ENCODE measurements around the gene SELENOP. TPM values are rescaled to one million over a fixed set of nuclear protein-coding genes. Genes with fewer than 3 reads are reported as not detected.

Gene SELENOP
- total and polyA plus RNA-seq, 9 donors = 99.1 to 268 (median 122) TPM

DNA sequence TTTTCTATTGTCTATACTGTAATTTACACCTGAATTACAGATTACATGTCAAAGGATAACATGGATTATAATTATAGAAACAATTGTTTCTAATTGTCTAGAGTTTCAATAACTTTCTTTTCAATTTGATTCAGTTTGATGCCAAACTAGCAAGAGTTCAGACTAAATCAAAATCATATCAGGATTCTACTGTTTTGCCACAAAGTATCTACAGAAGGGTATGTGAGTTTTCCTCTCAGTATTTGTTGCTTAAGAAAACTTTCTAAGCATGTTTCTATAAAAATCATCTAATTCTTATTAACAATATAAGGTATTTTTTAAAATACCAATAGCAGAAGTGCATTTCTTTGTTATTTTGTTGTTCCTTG, 12.5 kb downstream of the SELENOP start:
- Histone ChIP-seq H3K36me3 (ENCODE audit: control insufficient read depth, insufficient read depth, low read length) (peaks cover 5% of the 10 kb centered on the region), H3K27ac (ENCODE audit: low read length) (no peak overlapping the region), H3K4me3 (ENCODE audit: low read length) (no peak overlapping the region), H3K9me3 (replicated peaks; ENCODE audit: control insufficient read depth, low read depth, low read length) (peaks cover 2% of the 10 kb centered on the region), H3K4me1 (ENCODE audit: control insufficient read depth, insufficient read depth, low read length) (no peaks in the 10 kb centered on the region), H3K27me3 (ENCODE audit: control insufficient read depth, insufficient read depth, low read length) (no peaks in the 10 kb centered on the region)
- DNase-seq = no peak

DNA sequence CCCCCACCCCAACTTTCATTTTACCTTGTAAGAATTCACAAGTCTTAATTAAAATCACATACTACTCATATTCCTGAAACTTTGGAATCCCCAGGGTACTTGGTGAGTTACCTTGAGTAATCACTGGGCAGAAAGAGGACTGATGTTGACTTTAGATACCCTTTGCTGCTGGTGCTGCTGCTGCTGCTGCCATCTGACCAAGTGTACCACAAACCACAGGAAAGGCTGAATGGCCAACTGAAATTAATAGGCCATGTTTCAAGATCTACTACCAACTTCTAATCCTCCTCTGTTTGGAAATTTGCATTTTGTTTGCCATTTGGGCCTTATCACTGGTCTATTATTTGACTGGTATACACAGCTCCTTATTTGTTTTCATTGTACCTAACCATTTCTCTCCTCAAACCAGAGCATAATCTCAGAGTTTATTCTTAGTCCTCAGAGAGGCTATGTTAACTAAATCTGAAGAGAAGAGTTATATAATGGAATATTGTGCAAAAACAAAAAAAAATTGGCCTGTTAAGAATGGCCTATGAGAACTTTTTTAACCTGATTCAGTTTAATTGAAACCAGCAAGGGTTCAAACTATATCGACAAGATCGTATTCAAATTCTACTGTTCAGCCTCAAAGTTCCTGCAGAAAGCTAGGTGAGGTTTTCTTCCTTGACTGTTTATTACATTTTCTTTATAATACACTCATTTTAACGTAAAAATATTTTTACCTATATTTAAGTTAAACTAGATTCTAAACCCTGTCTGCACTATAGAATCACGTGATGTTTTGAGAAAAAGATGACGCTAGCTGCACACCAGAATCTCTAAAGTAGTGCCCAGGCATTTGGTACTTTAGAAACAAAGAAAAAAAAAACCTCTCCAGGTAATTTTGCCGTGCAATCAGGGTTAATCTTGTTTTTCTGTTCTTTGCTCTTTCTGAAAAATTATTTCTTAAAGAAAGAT, 13.1 kb downstream of the SELENOP start:
- no peak overlapping the region for H3K27ac ChIP-seq (ENCODE audit: low read length)
- H3K4me1 ChIP-seq (ENCODE audit: control insufficient read depth, insufficient read depth, low read length) = no peaks in the 10 kb centered on the region
- DNase-seq = no peak
- peaks cover 2% of the 10 kb centered on the region for H3K9me3 ChIP-seq (replicated peaks; ENCODE audit: control insufficient read depth, low read depth, low read length)
- H3K27me3 ChIP-seq (ENCODE audit: control insufficient read depth, insufficient read depth, low read length) = no peaks in the 10 kb centered on the region
- WGBS (ENCODE audit: insufficient coverage) = 83% methylated on average over 1 of the region's 6 CpGs
- no peak overlapping the region for H3K4me3 ChIP-seq (ENCODE audit: low read length)
- H3K36me3 ChIP-seq (ENCODE audit: control insufficient read depth, insufficient read depth, low read length) = peaks cover 5% of the 10 kb centered on the region

DNA sequence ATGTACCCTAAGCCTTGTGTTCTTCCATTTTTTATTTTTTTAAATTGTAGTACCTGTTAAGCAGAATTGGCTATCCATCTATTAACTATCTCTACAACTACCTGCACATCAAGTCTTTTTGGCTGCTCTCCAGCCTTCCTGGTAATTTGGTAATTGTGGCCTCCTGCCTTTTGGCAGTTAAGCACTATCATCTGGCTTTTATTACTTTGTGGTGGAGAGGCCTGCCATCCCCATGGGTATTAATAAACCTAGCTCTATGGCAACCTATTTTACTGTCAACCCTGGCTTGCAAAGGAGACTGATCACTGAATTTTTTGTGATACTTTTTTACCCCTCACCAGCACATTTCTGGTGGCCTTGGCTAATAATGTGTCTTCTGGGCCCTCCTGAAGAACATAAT, 20.5 kb downstream of the SELENOP start:
- no peak overlapping the region for H3K27ac ChIP-seq (ENCODE audit: low read length)
- peaks cover 4% of the 10 kb centered on the region for H3K9me3 ChIP-seq (replicated peaks; ENCODE audit: control insufficient read depth, low read depth, low read length)
- H3K4me3 ChIP-seq (ENCODE audit: low read length) = no peak overlapping the region
- H3K27me3 ChIP-seq (ENCODE audit: control insufficient read depth, insufficient read depth, low read length) = no peaks in the 10 kb centered on the region
- DNase-seq = no peak
- H3K36me3 ChIP-seq (ENCODE audit: control insufficient read depth, insufficient read depth, low read length) = no peaks in the 10 kb centered on the region
- H3K4me1 ChIP-seq (ENCODE audit: control insufficient read depth, insufficient read depth, low read length) = no peaks in the 10 kb centered on the region

DNA sequence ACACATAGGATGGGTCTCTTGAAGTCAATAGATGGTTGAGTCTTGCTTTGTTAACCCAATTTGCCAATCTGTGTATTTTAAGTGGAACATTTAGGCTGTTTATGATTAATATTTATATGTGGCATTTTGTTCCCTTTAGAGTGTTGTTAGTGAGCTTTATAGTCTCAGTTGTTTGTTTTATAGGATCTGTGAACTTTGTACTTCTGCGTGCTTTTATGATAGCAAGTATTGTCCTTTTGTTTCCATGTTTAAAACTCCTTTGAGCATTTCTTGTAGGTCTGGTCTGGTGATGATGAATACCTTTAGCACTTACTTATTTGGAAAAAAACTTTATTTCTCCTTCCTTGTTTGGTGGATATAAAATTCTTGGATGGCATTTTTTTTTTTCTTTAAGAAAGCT, 23.8 kb downstream of the SELENOP start:
- no peaks in the 10 kb centered on the region for H3K4me1 ChIP-seq (ENCODE audit: control insufficient read depth, insufficient read depth, low read length)
- no CpG with 5 or more reads among the region's 1 CpG for WGBS (ENCODE audit: insufficient coverage)
- H3K4me3 ChIP-seq (ENCODE audit: low read length) = no peak overlapping the region
- no peak for DNase-seq
- no peaks in the 10 kb centered on the region for H3K27me3 ChIP-seq (ENCODE audit: control insufficient read depth, insufficient read depth, low read length)
- H3K27ac ChIP-seq (ENCODE audit: low read length) = no peak overlapping the region
- peaks cover 8% of the 10 kb centered on the region for H3K9me3 ChIP-seq (replicated peaks; ENCODE audit: control insufficient read depth, low read depth, low read length)
- H3K36me3 ChIP-seq (ENCODE audit: control insufficient read depth, insufficient read depth, low read length) = no peaks in the 10 kb centered on the region

DNA sequence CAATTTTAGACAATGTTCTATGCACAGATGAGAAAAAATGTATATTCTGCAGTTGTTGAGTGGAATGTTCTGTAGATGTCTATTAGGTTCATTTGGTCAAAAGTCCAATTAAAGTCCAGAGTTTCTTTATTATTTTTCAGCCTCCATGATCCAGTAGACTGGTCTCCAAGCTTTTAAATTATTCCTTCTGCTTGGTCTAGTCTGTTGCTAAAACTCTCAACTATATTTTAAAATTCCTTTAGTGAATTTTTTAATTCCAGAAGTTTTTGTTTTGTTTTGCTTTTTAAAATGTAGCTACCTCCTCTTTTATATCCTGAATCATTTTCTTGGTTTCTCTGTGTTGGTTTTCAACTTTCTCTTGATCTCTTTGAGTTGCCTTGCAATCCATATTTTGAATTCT, 24.6 kb downstream of the SELENOP start:
- Histone ChIP-seq H3K4me3 (ENCODE audit: low read length) (no peak overlapping the region), H3K36me3 (ENCODE audit: control insufficient read depth, insufficient read depth, low read length) (no peaks in the 10 kb centered on the region), H3K27ac (ENCODE audit: low read length) (no peak overlapping the region), H3K4me1 (ENCODE audit: control insufficient read depth, insufficient read depth, low read length) (no peaks in the 10 kb centered on the region), H3K27me3 (ENCODE audit: control insufficient read depth, insufficient read depth, low read length) (no peaks in the 10 kb centered on the region), H3K9me3 (replicated peaks; ENCODE audit: control insufficient read depth, low read depth, low read length) (peaks cover 8% of the 10 kb centered on the region)
- no peak for DNase-seq

DNA sequence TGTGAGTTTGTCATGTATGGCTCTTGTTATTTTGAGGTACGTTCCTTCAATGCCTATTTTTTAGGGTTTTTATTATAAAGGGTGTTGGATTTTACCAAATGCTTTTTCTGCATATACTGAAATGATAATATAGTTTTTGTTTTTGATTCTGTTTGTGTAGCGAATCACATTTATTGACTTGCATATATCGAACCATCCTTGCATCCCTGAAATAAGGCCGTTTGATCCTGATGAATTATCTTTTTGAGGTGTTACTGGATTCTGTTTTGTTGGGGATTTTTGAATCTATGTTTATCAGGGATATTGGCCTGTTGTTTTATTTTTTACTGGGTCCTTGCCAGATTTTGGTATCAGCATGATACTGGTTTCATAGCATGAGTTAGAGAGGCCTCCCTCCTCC, 25.9 kb downstream of the SELENOP start:
- peaks cover 8% of the 10 kb centered on the region for H3K9me3 ChIP-seq (replicated peaks; ENCODE audit: control insufficient read depth, low read depth, low read length)
- WGBS (ENCODE audit: insufficient coverage) = 100% methylated on average over 2 of the region's 4 CpGs
- no peaks in the 10 kb centered on the region for H3K27me3 ChIP-seq (ENCODE audit: control insufficient read depth, insufficient read depth, low read length)
- H3K27ac ChIP-seq (ENCODE audit: low read length) = no peak overlapping the region
- H3K36me3 ChIP-seq (ENCODE audit: control insufficient read depth, insufficient read depth, low read length) = no peaks in the 10 kb centered on the region
- no peaks in the 10 kb centered on the region for H3K4me1 ChIP-seq (ENCODE audit: control insufficient read depth, insufficient read depth, low read length)
- H3K4me3 ChIP-seq (ENCODE audit: low read length) = no peak overlapping the region
- no peak for DNase-seq

DNA sequence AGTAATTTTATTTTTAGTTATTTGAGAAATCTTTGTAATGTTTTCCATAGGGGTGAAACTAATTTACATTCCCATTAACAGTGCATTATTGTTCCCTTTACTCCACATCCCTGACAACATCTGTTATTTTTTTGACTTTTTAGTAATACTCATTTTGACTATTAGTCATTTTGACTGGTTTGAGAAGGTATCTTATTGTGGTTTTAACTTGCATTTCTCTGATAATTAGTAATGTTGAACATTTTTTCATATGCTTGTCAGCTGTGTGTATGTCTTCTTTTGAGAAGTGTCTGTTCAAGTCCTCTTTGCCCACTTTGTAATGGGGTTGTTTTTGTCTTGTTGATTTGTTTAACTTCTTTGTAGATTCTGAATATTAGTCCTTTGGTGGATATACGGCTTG, 27.6 kb downstream of the SELENOP start:
- Histone ChIP-seq H3K4me1 (ENCODE audit: control insufficient read depth, insufficient read depth, low read length) (no peaks in the 10 kb centered on the region), H3K36me3 (ENCODE audit: control insufficient read depth, insufficient read depth, low read length) (no peaks in the 10 kb centered on the region), H3K4me3 (ENCODE audit: low read length) (no peak overlapping the region), H3K9me3 (replicated peaks; ENCODE audit: control insufficient read depth, low read depth, low read length) (peaks cover 8% of the 10 kb centered on the region), H3K27me3 (ENCODE audit: control insufficient read depth, insufficient read depth, low read length) (no peaks in the 10 kb centered on the region), H3K27ac (ENCODE audit: low read length) (no peak overlapping the region)
- no peak for DNase-seq
- no CpG with 5 or more reads among the region's 1 CpG for WGBS (ENCODE audit: insufficient coverage)

DNA sequence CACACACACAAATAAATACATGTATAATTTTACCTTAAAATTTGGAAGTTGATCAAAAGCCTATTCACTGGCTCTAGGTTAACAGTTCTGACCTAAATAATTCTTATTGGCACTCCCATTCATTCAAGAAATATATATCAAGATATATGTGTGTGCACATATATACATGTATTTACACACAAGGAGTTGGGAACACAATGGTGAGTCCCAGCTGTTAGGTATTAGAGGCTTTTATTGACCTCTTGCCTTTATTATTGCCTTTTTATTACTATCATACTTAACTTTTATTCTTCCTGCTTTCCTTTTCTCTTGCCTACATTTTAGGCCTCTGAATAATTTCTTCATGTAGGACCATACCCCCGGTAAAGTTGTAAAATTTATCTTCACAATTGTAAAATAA, 30.1 kb downstream of the SELENOP start:
- DNase-seq = no peak
- H3K27ac ChIP-seq (ENCODE audit: low read length) = no peak overlapping the region
- H3K4me3 ChIP-seq (ENCODE audit: low read length) = no peak overlapping the region
- H3K9me3 ChIP-seq (replicated peaks; ENCODE audit: control insufficient read depth, low read depth, low read length) = peaks cover 4% of the 10 kb centered on the region
- no peaks in the 10 kb centered on the region for H3K27me3 ChIP-seq (ENCODE audit: control insufficient read depth, insufficient read depth, low read length)
- H3K36me3 ChIP-seq (ENCODE audit: control insufficient read depth, insufficient read depth, low read length) = no peaks in the 10 kb centered on the region
- H3K4me1 ChIP-seq (ENCODE audit: control insufficient read depth, insufficient read depth, low read length) = no peaks in the 10 kb centered on the region
- 67% methylated on average over 1 of the region's 1 CpG for WGBS (ENCODE audit: insufficient coverage)

DNA sequence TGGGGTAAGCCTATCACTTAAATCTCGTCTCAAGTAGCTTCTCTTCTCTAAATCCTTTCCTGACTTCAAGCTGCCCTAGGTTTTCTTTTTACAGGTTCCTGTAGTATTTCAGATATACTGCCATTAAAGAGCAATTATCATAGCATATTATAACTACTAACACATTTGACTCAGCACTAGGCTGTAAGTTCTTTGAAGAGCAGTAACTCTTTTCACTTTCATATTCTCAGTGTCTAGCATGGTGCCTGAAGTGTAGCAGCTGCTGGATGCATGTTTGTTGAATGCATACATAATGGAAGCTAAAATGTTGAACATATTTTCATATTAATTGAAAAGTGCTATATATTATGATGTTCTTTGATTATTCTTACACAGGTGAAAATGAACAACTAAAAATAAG, 32.6 kb downstream of the SELENOP start:
- H3K4me1 ChIP-seq (ENCODE audit: control insufficient read depth, insufficient read depth, low read length) = no peaks in the 10 kb centered on the region
- WGBS (ENCODE audit: insufficient coverage) = no CpG with 5 or more reads among the region's 1 CpG
- DNase-seq = no peak
- H3K27me3 ChIP-seq (ENCODE audit: control insufficient read depth, insufficient read depth, low read length) = no peaks in the 10 kb centered on the region
- H3K9me3 ChIP-seq (replicated peaks; ENCODE audit: control insufficient read depth, low read depth, low read length) = no peaks in the 10 kb centered on the region
- H3K36me3 ChIP-seq (ENCODE audit: control insufficient read depth, insufficient read depth, low read length) = no peaks in the 10 kb centered on the region
- no peak overlapping the region for H3K4me3 ChIP-seq (ENCODE audit: low read length)
- no peak overlapping the region for H3K27ac ChIP-seq (ENCODE audit: low read length)

DNA sequence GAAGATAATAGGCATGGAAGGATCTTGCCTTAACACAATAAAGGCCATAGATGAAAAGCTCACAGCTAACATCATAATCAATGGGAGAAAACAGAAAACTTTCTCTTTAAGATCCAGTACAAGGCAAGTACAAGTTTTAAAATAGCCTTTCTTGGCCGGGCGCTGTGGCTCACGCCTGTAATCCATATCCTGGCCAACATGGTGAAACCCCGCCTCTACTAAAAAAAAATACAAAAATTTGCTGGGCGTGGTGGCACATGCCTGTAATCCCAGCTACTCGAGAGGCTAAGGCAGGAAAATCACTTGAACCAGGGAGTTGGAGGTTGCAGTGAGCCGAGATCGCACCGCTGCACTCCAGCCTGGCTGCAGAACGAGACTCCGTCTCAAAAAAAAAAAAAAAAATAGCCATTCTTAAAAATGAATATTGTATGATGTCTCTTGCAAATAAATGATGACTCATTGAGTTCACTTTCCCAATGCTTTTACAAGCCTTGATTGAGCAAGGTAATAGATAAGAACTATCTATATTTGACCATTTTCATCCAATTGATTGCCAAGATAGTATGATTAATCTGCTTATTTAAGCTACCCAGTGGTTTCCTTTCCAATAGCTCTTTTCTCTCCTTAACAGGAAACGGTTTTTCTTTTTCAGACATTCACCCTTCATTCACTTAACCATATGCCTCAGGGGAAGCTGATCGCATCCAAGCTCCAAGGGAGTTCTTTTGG, 39.3 kb downstream of the SELENOP start:
- H3K27ac ChIP-seq (ENCODE audit: low read length) = no peak overlapping the region
- H3K4me1 ChIP-seq (ENCODE audit: control insufficient read depth, insufficient read depth, low read length) = no peaks in the 10 kb centered on the region
- no peak for DNase-seq
- H3K36me3 ChIP-seq (ENCODE audit: control insufficient read depth, insufficient read depth, low read length) = no peaks in the 10 kb centered on the region
- WGBS (ENCODE audit: insufficient coverage) = 83% methylated on average over 2 of the region's 13 CpGs
- no peaks in the 10 kb centered on the region for H3K9me3 ChIP-seq (replicated peaks; ENCODE audit: control insufficient read depth, low read depth, low read length)
- H3K27me3 ChIP-seq (ENCODE audit: control insufficient read depth, insufficient read depth, low read length) = no peaks in the 10 kb centered on the region
- H3K4me3 ChIP-seq (ENCODE audit: low read length) = no peak overlapping the region
